Glomerular visceral epithelial cell (primary cell): ENCODE results near the gene TSPOAP1.
"Not testable (repeated sequence)": the region's sequence is repeated elsewhere in the genome, so short reads cannot be mapped to it uniquely, and the experiment has no call there.

Experiments
- DNase-seq: peaks from one replicate; pipeline ENCODE4 v3.0.0-alpha.2; 2016; ENCODE audit errors: extremely low spot score

The TSPOAP1 gene

GRCh38 chr17:58360296-58361063, 31.9 kb upstream of the TSPOAP1 start:
- no peak for DNase-seq

GRCh38 chr17:58358408-58359172, 30.0 kb upstream of the TSPOAP1 start:
- no peak for DNase-seq

- DNase-seq: no peak
Observed at GRCh38 chr17:58357312-58358297, 29.0 kb upstream of the TSPOAP1 start.

GRCh38 chr17:58356231-58356630, 27.6 kb upstream of the TSPOAP1 start:
- no peak for DNase-seq

GRCh38 chr17:58354541-58355216, 26.1 kb upstream of the TSPOAP1 start:
- DNase-seq: no peak

GRCh38 chr17:58353389-58353825, 24.8 kb upstream of the TSPOAP1 start:
- no peak for DNase-seq

GRCh38 chr17:58352596-58353388, 24.2 kb upstream of the TSPOAP1 start:
- DNase-seq: no peak

- peak; percentile 96 for DNase-seq
Observed at GRCh38 chr17:58351831-58352595, 23.4 kb upstream of the TSPOAP1 start, which contains the start of gene SUPT4H1. Gene SUPT4H1, minus strand, starts transcription at chr17:58352201. Its CDS starts 66 bp downstream, at chr17:58352135.

- no peak for DNase-seq
Observed at GRCh38 chr17:58351182-58351581, 22.6 kb upstream of the TSPOAP1 start.

GRCh38 chr17:58348038-58348437, 19.4 kb upstream of the TSPOAP1 start:
- no peak for DNase-seq

- no peak for DNase-seq
Observed at GRCh38 chr17:58345500-58345899, 16.9 kb upstream of the TSPOAP1 start.

- no peak for DNase-seq
Observed at GRCh38 chr17:58344791-58345157, 16.2 kb upstream of the TSPOAP1 start.

GRCh38 chr17:58344047-58344790, 15.6 kb upstream of the TSPOAP1 start:
- DNase-seq: peak; percentile 33

GRCh38 chr17:58343131-58343530, 14.5 kb upstream of the TSPOAP1 start:
- DNase-seq: no peak

- no peak for DNase-seq
Observed at GRCh38 chr17:58341861-58342475, 13.4 kb upstream of the TSPOAP1 start.

- not testable (repeated sequence) for DNase-seq
Observed at GRCh38 chr17:58341136-58341860, 12.7 kb upstream of the TSPOAP1 start.

- no peak for DNase-seq
Observed at GRCh38 chr17:58340405-58340876, 11.8 kb upstream of the TSPOAP1 start.
